ENCODE measurements around the gene ANKRD33. TPM values are rescaled to one million over a fixed set of nuclear protein-coding genes. Genes with fewer than 3 reads are reported as not detected.

The ANKRD33 gene
- total and polyA plus RNA-seq, 2 experiments from 2014 or later: not detected

- no peaks in the 10 kb centered on the region for H3K36me3 ChIP-seq (ENCODE audit: low read depth)
- 84 to 86% methylated on average over 21 of the region's 21 CpGs for WGBS, 2 experiments (ENCODE audit: low coverage in 1 of 2, low lambda C conversion rate in 2 of 2, missing lambda C conversion rate in 2 of 2)
- no peak for DNase-seq
These were observed 1.6 kb downstream of the ANKRD33 start for GRCh38 chr12:51889216-51890132.

GRCh38 chr12:51890133-51890464, 2.2 kb downstream of the ANKRD33 start:
- in situ Hi-C loops (cut with MboI): no loop called here
- no peak for TF ChIP-seq EZH2 (IDR thresholded peaks at IDR 0.05; ENCODE audit: insufficient read depth, poor library complexity, severe bottlenecking)

More at GRCh38 chr12:51889216-51890132, 1.6 kb downstream of the ANKRD33 start:
- H3K9me3 ChIP-seq (ENCODE audit: low read depth): no peaks in the 10 kb centered on the region
- H2AFZ ChIP-seq: no peak overlapping the region
- H3F3A ChIP-seq (ENCODE audit: insufficient read depth): peaks cover 17% of the 10 kb centered on the region
- no peaks in the 10 kb centered on the region for H3K27me3 ChIP-seq (replicated peaks; ENCODE audit: insufficient read depth)
- no peak overlapping the region for H3K4me3 ChIP-seq
- H3K9me2 ChIP-seq (ENCODE audit: insufficient read depth): no peaks in the 10 kb centered on the region
- no peak overlapping the region for H3K9ac ChIP-seq
- H3K79me2 ChIP-seq (ENCODE audit: insufficient read depth): no peaks in the 10 kb centered on the region
- no peaks in the 10 kb centered on the region for H4K20me1 ChIP-seq (ENCODE audit: insufficient read depth)
- in situ Hi-C loops (cut with MboI): no loop called here
- peaks cover 12% of the 10 kb centered on the region for H3K4me1 ChIP-seq (ENCODE audit: insufficient read depth)
- H3K4me2 ChIP-seq (ENCODE audit: unreplicated experiment): no peak overlapping the region
- no peak overlapping the region for H3K27ac ChIP-seq
- TF ChIP-seq EZH2phosphoT487 (IDR thresholded peaks at IDR 0.05; ENCODE audit: insufficient read depth, low read depth): no peak

DNA sequence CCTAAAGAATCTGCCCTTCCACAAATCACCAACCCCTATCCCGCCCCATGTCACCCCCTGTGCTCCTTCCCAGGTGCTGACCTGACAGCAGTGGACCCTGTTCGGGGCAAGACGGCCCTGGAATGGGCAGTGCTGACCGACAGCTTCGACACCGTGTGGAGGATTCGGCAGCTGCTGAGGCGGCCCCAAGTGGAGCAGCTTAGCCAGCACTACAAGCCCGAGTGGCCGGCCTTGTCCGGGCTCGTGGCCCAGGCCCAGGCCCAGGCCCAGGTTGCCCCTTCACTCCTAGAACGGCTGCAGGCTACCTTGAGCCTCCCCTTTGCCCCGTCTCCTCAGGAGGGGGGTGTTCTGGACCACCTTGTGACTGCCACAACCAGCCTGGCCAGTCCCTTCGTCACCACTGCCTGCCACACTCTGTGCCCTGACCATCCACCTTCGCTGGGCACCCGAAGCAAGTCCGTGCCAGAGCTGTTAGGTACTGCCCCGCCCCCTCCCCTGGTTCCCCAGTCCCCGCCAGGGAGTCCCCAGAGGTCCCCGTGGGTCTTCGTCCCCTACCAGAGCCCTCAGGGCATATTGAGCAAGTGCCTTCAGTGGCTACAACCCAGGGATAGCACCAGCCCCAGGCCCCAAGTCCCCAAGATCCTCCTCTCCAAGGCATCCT, 2.7 kb downstream of the ANKRD33 start:
- peaks cover 12% of the 10 kb centered on the region for H3F3A ChIP-seq (ENCODE audit: insufficient read depth)
- H3K79me2 ChIP-seq (ENCODE audit: insufficient read depth): no peaks in the 10 kb centered on the region
- no peak overlapping the region for H3K4me2 ChIP-seq (ENCODE audit: unreplicated experiment)
- no peaks in the 10 kb centered on the region for H3K36me3 ChIP-seq (ENCODE audit: low read depth)
- H3K9me2 ChIP-seq (ENCODE audit: insufficient read depth): no peaks in the 10 kb centered on the region
- no peak overlapping the region for H3K4me3 ChIP-seq
- no peaks in the 10 kb centered on the region for H3K27me3 ChIP-seq (replicated peaks; ENCODE audit: insufficient read depth)
- no peak overlapping the region for H2AFZ ChIP-seq
- no peaks in the 10 kb centered on the region for H4K20me1 ChIP-seq (ENCODE audit: insufficient read depth)
- TF ChIP-seq EZH2phosphoT487 (IDR thresholded peaks at IDR 0.05; ENCODE audit: insufficient read depth, low read depth): no peak
- no peak for TF ChIP-seq EZH2 (IDR thresholded peaks at IDR 0.05; ENCODE audit: insufficient read depth, poor library complexity, severe bottlenecking)
- in situ Hi-C loops (cut with MboI): no loop called here
- 86% methylated on average over 18 to 22 of the region's 22 CpGs for whole genome bisulfite sequencing, 2 experiments (ENCODE audit: low coverage in 1 of 2, low lambda C conversion rate in 2 of 2, missing lambda C conversion rate in 2 of 2)
- no peak for DNase-seq
- peaks cover 15% of the 10 kb centered on the region for H3K4me1 ChIP-seq (ENCODE audit: insufficient read depth)
- H3K27ac ChIP-seq: no peak overlapping the region
- H3K9me3 ChIP-seq (ENCODE audit: low read depth): no peaks in the 10 kb centered on the region
- no peak overlapping the region for H3K9ac ChIP-seq

More at GRCh38 chr12:51890133-51890464, 2.2 kb downstream of the ANKRD33 start:
- Histone ChIP-seq H3K4me2 (ENCODE audit: unreplicated experiment) (no peak overlapping the region), H3K9me2 (ENCODE audit: insufficient read depth) (no peaks in the 10 kb centered on the region), H2AFZ (no peak overlapping the region), H3K9me3 (ENCODE audit: low read depth) (no peaks in the 10 kb centered on the region), H3F3A (ENCODE audit: insufficient read depth) (peaks cover 17% of the 10 kb centered on the region), H3K9ac (no peak overlapping the region), H3K27ac (no peak overlapping the region), H3K36me3 (ENCODE audit: low read depth) (no peaks in the 10 kb centered on the region), H3K27me3 (replicated peaks; ENCODE audit: insufficient read depth) (no peaks in the 10 kb centered on the region), H3K79me2 (ENCODE audit: insufficient read depth) (no peaks in the 10 kb centered on the region), H3K4me1 (ENCODE audit: insufficient read depth) (peaks cover 13% of the 10 kb centered on the region), H4K20me1 (ENCODE audit: insufficient read depth) (no peaks in the 10 kb centered on the region), H3K4me3 (no peak overlapping the region)
- 97 to 100% methylated on average over 2 of the region's 2 CpGs for WGBS, 2 experiments (ENCODE audit: low coverage in 1 of 2, low lambda C conversion rate in 2 of 2, missing lambda C conversion rate in 2 of 2)
- no peak for DNase-seq

GRCh38 chr12:51891843-51892242, 3.9 kb downstream of the ANKRD33 start:
- H4K20me1 ChIP-seq (ENCODE audit: insufficient read depth): no peaks in the 10 kb centered on the region
- in situ Hi-C loops (cut with MboI): no loop called here
- TF ChIP-seq EZH2 (IDR thresholded peaks at IDR 0.05; ENCODE audit: insufficient read depth, poor library complexity, severe bottlenecking) (no peak), EZH2phosphoT487 (IDR thresholded peaks at IDR 0.05; ENCODE audit: insufficient read depth, low read depth) (no peak)
- 0 out of 2 replicates have a peak, but pooled peaks cover 4% of the 10 kb centered on the region for H3F3A ChIP-seq (ENCODE audit: insufficient read depth)
- no peaks in the 10 kb centered on the region for H3K36me3 ChIP-seq (ENCODE audit: low read depth)
- H3K4me1 ChIP-seq (ENCODE audit: insufficient read depth): peaks cover 7% of the 10 kb centered on the region
- no peaks in the 10 kb centered on the region for H3K79me2 ChIP-seq (ENCODE audit: insufficient read depth)
- DNase-seq: peak; percentile 57
- no peaks in the 10 kb centered on the region for H3K27me3 ChIP-seq (replicated peaks; ENCODE audit: insufficient read depth)
- H2AFZ ChIP-seq: no peak overlapping the region
- no peak overlapping the region for H3K27ac ChIP-seq
- H3K9ac ChIP-seq: no peak overlapping the region
- H3K9me3 ChIP-seq (ENCODE audit: low read depth): no peaks in the 10 kb centered on the region
- H3K9me2 ChIP-seq (ENCODE audit: insufficient read depth): no peaks in the 10 kb centered on the region
- no peak overlapping the region for H3K4me2 ChIP-seq (ENCODE audit: unreplicated experiment)
- no peak overlapping the region for H3K4me3 ChIP-seq

Data from GM23248 (cell line).